Measurements from ENCODE around the gene RELN.

Gene RELN

DNA sequence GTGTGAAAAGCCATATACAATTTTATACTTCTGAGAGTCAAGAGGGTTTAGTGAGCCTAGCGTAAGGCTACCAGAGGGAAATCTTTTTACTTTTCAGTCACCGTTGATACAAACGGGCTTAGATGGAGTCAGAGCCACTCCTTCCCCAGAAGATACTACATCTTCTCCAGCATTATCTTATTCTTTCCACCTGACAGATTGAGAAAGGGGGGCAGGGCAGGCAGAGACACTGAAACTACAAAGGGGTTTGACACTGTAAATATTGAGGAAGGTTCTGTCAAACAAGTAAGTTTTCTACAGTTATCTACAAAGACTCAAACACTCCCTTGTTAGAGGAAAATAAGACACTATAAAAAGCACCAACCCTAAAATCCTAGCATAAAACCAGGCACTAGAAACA, 100.0 kb downstream of the RELN start:
- DNase-seq = no peak

DNA sequence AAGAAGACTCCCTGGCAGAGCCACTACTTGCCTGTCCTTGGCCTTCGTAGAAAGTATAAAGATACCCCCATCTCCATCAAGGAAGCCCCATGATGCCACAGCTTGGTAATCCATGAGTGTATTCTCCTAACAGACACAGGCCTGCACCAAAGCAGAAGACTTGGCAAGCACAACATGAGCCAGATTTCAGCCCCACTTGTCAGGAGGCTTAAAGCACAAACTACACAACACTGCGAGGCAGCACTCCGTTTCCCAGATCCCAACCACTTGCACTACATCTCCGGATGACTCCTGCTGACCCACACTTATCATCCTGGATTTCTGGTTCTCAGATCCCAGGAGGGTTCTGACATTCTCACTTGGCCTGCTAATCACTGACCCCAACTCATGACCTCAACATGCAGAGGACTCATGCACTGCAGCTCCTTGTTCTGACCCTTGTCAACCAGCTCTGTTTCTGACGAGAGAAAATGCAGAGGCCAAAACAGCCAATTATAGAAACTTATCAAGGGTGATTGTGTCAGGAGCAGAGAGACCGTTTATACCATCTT, 100.8 kb downstream of the RELN start:
- DNase-seq = no peak

DNA sequence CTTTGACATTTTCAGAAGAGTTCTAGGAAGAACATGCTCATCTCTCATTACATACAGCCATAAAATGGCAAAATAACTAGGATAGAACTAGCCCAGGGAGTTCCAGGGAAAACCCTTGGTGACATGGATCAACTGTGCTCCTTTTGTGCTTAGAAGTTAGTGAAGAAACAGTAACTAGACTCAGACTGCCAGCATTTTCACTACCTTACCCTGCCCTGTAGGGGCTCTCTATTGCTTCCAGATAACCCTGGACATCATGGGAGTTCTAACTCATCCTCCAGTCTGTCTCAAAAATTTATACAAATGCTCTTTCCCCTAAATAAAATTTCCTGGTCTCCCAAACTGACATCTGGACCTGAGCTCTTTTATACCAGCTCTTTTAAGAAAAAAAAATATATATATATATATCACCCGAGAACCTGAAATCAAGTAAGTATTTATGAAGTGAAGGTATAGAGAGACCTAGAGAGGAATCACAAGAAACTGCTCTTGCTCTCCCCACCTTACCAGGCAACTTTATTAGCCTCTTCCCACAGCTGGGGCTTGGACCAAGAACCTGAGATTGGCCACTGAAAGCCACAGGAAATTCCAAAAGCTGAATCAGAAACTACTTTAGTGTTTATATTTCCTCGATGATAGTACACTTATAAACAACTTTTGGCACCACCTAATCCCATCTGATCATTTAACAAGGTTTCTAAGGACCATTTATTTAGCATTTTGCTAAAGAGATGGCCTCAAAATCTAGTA, 101.4 kb downstream of the RELN start:
- DNase-seq = no peak

DNA sequence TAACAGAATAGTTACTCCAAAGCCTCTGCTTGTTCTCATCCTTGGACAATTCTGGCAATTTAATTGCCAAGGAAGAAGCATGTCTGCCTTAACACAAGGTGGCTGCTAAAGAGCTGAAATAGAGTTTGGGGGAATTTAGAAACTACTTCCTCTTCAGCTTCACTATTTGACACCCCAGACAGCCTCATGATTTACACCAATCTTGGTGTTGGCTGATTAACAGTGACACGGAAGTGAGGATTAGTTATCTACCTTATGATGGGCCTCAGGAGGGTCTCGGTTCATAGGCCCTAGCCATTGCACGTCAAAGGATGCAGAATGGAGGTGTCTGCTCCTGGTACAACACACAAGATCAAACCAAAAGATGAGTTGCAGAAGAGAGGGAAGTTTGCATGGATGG, 102.4 kb downstream of the RELN start:
- no peak for DNase-seq

DNA sequence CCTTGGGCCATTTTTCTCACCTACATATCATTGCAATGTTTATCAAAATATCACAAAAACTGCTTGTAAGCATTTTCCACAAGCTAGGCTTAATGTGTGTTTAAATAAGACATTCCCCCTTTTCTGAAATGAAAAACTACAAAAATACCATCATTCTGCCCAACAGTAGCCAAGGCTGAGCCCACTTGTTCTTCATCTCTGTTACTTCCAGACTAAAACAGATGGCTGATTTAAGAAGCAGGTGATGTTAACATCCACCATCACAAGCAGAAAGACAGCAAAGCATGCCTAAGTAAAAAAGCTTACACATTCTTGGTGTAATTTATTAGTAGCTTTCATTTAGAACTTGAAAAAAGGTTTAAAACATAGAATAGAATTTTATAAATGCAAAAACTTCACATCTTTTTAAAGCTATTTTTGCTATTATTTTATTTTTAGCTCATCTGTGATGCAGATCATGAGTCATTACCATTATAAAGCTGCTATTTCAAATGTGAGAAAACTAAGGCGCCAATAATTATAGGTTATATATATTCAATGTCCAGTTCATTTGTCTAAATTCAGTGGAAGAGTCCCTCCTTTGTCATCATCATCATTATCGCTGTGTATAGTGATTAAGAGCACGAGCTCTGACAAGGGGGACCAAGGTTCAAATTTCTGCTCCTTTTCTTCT, 109.4 kb downstream of the RELN start:
- DNase-seq = no peak

DNA sequence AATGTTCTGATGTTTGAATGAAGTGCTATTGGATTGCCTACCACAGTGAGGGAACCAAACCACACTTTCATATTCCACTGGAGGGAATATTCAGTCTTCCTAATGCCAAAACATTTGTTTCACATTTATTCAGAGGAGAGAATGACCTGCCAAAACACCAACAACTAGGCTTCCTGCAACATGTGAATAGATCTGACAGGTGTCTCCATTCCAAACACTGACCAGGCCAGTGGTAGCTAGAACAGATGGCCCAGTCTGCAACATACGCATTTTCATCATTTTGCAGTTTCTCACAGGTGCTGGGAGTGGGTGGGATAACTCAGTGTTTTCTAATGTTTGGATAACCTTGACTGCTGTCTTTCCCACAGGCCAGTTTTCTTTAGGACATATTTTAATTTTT, 110.0 kb downstream of the RELN start:
- DNase-seq = no peak

DNA sequence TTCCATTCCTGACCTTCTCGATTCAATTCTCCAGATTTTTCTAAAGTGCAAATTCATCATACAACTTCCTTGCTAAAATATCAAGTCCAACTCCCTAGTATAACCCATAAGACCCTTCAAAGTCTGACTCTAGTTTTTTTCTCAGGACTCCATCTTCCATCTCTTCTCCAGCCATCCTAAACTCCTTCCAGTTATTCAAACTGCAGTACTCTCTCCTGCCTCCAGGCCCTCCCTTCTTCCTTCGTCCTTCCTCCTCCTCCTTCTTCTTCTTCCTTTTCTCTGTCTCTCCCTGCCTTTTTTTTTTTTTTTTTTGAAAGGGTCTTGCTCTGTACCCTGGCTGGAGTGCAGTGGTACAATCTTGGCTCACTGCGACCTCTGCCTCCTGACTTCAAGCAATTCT, 111.9 kb downstream of the RELN start:
- DNase-seq = no peak

DNA sequence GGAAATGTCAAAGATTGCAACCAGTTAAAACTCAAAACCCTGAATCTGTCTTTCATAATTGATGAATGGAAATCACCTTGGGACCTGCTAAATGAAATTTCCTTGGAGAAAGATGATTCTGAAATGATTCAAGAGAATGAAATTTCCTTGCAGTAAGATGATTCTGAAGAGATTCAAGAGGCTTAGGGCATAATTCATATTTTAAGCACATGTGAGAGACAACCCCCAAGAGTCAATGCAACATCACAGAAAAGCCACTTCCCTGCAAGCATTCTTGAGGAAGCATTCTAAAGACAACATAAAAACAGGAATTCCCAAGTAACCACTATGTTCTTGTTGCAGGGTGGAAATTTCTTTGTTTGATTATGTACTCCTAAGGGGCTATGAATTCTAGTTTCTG, 113.7 kb downstream of the RELN start:
- no peak for DNase-seq

DNA sequence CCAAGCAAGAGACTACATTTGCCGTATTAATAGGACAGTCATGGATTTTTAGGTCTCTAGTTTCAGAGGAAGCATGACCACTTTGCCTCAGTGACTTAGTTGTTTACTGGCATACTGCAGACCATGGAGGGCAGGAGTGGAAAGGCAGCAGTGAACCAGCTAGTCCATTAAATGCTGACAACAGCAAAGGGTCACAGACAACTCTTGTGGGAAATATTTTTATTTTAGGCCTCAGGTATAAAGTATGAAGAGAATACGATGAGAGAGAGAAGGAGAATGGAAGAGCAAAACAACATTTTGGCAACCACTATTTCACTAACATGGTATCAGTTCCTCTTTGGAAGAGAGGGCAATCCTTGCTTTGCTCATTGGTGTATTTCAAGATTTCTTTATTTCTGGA, 118.0 kb downstream of the RELN start:
- DNase-seq = no peak

DNA sequence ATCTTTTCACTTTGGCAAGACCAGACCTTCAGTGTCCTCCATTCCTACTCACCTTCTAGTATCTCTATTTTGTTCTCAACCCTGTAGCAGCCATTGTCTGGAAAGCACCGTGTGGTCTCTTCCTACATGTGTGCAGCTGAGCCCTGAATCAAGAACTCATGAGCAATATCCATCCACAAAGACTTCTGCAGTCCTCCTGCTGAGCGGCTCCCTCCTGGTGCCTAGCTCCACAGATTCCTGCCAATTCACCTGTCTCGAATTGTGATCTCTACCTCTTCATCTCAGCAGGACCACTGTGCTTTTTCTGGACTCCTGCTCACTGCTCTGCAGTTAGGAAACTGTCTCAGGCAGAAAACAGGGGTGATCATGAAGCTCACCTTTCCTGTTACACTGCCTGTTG, 118.8 kb downstream of the RELN start:
- no peak for DNase-seq

DNA sequence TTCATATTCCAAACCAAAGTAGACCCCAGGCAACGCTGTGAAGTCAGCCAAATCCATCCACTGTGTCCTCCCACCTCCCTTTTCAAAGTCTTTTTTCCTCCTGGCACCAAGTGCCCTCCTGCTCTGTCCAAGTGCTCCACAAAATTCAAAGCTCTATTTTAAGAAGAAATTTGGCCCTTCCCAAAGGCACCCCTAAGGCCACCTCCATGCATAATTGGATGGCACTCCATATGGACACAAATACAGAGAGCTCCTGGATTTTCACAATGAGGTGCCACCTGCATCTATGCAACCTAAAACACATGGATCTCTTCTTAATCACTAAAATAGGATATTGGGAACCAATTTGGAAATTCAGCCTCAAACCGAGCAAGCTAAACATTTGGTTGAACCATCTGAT, 121.6 kb downstream of the RELN start:
- no peak for DNase-seq

DNA sequence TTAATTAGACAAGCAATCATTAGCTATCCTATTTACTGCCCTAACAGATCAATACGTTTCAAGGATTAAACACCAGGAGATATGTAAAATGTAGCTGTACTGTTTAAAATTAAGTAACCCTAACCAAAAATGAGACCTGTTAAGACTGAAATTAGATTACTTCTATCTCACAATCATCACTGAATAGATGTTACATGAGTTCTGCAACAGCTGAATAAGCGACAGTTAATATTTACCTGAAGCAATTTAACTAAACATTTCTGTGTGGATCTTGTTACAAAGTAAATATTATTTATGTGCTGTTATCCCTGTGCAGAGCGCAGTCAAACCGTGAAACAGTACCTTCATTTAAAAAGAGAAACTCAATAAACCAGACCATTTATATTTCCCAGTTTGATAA, 122.5 kb downstream of the RELN start:
- DNase-seq = no peak

DNA sequence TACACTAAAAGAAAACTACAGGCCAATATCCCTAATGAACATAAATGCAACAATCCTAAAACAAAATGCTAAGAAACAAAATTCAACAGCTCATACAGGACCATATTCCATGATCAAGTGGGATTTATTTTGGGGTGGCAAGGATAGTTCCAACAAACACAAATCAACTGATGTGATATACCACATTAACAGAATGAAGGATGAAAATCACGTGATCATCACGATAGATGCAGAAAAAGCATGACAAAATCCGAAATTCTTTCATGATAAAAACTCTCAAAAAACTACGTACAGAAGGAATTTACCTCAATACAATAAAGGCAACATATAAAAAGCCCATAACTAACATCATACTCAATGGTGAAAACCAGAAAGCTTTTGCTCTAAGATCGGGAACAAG, 124.0 kb downstream of the RELN start:
- no peak for DNase-seq

DNA sequence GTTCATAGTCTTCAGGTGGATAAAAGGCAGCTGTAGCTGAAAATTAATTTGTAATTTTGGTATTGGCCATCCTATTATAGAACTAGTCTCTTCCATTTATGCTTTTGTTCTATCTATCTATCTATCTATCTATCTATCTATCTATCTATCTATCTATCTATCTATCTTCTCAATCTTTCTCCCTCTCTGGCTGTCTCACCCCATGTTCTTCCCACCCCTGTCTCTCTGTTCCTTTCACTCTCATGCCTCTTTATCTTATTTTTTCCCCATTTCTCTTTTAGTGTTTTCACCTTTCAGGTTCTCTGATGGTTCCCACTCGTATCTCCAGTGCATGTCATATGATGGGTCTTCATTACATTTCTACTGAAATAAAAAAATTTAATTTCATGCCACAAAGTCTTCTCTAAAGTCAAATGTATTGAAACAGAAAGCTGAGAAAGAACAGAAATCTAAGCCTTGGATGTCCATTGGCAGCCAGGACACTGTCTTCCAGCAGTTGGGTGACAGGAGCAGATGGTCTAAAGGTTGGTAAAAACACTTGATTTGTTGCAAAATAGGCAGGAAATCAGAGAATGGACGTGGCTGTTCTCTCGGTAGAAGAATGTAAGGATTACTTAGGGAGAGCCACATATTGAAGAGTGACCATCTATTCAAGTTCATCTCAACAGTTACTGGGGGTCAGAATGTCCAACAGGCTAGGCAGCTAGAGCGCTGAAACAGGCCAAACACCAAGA, 127.0 kb downstream of the RELN start:
- no peak for DNase-seq

DNA sequence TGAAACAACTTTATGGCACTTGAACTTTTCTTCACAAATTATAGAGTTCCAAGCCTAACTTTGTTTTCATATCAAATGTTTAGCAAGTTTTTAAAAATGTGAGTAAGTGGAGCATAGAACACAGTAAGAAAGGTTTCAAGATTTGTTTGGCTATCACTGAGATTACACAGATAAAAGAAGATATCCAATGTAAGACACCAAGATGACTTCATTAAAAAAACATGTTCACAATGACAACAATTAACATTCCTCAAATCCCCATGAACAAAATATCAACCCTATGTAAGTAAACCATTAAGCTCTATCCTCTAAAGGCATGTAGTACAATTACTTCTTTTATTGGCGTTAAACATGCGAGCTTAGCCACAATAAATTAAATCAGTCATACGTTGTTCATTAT, 129.7 kb downstream of the RELN start:
- DNase-seq = no peak

DNA sequence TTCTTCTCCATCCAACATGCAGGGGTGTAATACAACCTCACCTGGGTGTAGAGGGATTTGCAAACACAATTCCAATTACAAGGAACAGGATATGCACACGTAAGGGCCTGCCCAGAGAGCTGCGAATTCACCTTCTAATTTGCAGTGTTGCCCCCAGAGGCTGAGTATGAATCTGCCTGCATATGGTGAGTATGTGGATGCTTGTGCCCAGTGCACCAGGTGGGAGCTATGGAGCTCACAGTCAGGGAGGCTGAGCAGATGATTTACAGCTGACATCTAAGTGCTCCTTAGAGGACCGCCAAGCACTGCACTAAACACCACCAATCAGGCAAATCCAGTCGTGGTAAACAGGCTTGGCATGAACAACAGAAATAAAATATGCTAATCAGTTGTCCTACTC, 132.0 kb downstream of the RELN start:
- DNase-seq = no peak

DNA sequence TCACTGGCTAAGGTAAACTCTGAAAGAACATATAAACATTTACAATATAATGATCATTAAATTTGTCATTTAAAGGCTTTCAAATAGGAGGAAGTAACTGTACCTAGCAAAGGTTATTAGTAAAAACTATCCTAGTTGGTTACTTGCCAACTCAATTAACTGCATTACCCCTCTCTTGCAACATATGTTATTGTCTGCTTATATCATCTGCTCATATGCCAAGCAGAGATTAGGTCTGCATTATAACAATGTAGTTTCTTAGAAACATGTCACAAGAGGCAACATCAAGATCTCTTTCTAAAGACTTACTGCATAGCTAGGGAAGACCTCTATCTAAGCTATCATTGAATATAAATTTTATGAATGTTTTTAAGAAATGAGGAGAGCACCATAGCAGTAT, 132.5 kb downstream of the RELN start:
- no peak for DNase-seq

DNA sequence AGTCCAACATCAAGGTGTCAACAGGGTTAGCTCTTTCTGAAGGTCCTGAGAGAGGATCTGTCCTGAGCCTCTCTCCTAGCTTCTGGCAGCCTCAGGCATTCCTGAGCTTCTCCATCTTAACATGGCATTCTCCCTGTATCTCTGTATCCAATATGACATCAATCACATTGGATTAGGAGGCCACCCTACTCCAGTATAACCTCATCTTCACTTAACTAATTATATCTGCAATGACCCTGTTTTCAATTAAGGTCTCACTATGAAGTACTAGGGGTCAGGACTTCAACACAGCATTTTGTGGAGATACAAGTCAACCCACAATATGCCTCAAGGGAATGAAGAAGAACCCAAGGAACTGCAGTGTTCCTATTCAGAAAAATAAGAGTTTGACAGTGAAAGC, 133.8 kb downstream of the RELN start:
- no peak for DNase-seq

DNA sequence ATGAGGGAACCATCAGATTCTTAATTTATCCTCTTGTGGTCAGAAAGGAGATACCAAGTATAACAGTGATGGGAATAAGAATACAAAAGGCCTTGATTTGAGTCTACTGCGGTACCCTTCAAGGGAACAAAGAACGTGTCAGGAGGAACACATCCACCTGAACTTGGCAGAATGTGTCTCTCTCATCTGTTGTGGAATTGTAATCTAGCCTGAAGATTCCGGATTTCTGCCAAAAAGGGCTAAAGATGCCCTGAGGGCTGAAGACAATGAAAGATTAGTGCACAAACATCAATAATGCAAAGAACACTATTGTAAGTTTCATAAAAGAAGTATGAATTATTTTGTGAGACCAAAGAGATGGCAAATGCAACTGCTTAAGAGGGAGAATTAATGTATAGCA, 134.8 kb downstream of the RELN start:
- DNase-seq = no peak

DNA sequence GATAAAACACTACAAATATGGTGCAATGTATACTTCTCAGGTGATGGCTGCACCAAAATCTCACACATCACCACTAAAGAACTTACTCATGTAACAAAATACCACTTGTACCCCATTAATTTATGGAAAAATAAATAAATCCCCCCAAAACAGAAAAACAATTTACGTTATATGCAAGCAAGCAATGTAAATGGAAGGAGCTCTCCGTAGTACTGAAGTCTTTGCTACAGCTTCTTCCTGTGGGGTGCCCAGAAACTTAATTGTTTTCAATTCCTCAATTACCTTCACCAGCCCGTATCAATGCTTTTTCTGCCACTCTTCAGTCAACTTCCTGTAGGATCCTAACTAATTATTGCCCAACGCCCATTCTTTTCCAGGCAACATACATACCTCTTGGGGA, 138.1 kb downstream of the RELN start:
- DNase-seq = no peak

DNA sequence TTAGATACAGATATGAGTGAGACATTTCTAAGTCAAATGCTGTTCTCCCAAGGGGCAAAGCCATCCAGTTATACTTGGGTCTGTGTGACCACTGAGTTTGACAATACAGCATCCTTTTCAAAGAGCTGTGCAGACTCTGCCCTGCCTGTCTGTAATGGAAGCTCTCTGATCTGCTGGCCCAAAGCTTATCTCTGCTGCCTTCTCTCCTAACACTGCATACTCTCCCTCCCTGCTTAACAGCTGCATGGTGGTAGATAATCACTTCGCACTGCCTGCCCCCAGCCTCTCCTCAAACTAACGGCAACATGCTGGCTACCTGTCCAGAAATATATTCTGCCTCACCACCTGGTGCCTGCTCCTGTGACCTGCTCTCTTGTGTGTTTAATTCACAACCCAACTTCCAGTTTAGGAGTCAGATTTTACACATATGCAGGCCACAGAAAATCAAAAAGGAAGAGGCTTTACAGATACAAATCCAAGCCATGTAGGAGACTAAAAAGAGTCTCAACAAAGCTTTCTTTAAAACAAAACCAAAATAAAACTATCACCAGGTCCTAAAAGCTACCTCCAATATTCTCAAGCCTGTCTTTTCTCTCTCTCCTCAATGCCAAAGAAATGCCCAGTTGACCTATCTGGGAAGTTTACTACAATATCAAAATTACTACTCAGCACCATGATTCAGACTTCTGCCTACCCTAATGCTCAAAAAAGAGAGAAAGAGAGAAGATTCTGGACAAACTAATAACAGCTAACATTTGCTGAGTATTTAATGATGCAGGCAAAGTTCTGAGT, 145.6 kb downstream of the RELN start:
- no peak for DNase-seq

DNA sequence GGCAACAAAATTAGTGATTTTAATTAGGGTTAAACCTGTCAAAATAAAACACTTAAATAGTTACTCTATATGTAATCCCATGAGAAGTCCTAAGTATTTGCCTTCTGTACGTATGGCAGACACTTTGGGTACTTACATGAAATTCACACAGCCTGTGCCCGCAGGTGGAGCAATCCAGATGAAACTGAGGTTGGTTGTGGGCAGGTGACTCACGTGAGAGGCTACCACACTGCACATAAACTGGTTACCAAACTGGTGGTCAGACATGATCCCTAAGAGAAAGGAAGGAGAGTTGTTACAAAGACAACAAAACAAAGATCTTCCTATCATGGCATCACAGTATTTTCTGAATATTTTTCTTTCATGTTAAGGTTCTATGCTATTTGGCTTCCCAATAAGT, 156.1 kb downstream of the RELN start:
- no peak for DNase-seq

DNA sequence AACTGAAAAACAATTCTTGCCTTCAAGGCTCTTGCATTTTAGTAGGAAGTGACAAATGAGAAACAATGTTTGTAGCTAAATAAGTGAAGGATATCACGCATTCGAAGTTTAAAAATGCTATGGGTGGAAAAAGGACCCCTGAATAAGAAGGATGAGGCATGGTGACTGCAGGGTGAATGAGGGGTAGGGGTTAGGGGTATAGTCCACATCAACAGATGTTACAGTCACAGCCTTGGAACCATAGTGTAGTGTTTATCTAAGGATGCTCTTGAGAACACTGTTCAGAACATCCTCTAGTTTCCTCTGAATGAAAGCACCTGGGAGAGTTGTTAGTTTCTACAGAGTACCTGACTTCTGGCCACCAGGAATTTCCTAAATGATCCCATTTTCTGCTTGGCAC, 157.0 kb downstream of the RELN start:
- DNase-seq = no peak

Measured in GOT3 (cell line).